Activated CD8-positive, alpha-beta memory T cell treated with anti-CD3 and anti-CD28 coated beads, Interleukin-2, amount 50 U/mL, for 24 hours (primary cell): ENCODE measurements around the gene POU2AF2.
"Not testable (repeated sequence)": the region's sequence is repeated elsewhere in the genome, so short reads cannot be mapped to it uniquely, and the experiment has no call there.

Experiments used
- DNase-seq: peaks from one replicate; pipeline ENCODE4 v3.0.0-alpha.2; 2020; ENCODE audit errors: extremely low read depth

Gene POU2AF2

DNA sequence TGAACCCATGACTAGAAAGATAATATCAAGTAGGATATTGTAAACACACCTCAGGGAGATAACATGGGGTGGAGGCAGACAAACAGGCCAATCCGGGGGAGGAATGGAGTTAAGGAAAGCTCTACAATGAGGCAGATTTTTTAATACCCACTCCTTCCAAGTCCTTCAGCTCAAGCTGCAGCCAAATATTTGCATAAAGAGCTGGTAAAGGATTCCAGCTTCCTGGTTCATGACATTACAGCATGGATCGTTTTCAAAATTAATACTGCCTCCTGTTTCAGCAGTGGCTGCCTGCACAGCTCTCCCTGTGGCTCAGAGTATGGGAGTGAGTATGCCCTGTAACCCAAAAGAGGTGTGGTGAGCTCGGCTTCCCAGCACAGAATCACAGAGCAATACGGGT is 57.9 kb downstream of the POU2AF2 start:
- DNase-seq, result no peak

DNA sequence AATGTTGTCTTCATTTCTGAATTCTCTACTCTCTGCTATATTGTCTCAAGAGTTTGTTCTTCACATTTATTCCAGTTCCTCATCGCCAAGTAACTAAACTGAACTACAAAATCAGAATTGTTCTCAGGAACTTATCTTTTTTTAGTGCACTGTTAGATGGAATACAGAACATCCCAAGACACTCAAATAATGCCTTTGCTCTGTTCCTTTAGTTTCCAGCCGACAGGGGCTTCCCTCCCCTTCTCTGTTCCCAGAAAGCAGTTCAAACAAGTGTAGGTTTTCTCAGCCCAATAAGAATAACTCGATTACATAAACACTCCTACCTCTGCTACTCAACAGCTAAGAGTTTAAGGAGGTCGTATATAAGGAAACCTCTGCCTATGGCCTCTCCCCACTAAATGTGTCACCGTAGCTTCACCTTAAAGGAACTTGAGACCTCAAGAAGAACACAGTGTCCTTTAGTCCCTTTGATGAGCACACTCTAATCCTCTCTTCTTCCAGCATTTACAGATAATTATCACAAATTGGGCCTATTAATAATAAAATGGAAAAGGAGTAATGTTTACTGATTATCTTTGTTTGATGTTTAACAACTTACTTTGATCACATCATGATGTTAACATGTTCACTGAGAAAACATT is 59.8 kb downstream of the POU2AF2 start:
- DNase-seq, result no peak

DNA sequence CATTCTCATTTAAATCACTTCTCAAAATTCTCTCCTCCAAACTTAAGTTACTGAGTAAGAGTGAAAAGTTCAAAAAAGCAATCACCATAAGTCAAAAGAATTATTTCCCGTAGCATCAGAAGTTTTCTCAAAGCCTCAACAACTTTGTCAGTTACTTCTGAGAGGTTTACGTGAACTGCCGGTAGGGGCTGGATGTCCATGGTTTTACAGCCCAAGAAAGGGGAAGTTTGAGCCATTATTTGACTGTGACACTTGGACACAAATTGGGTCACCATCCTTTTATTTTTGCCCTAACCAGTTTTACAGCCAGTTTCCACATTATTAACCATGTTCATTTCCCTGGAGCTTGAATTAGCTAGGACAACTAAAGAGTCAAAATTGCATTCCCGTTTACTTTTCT is 60.4 kb downstream of the POU2AF2 start:
- DNase-seq, result no peak

DNA sequence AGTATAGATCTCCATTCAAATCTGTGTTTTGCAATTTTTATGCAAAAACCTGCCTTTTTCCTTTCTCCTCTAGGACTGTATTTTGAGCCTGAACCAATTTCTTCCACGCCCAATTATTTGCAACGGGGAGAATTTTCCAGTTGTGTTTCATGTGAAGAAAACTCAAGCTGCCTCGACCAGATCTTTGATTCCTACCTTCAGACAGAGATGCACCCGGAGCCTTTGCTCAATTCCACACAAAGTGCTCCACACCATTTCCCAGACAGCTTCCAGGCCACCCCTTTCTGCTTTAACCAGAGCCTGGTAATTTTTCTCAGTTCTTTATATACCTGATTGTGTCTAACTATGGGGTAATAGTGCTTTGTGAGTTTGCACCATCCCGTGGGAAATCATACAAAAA is 60.8 kb downstream of the POU2AF2 start:
- DNase-seq, result no peak

DNA sequence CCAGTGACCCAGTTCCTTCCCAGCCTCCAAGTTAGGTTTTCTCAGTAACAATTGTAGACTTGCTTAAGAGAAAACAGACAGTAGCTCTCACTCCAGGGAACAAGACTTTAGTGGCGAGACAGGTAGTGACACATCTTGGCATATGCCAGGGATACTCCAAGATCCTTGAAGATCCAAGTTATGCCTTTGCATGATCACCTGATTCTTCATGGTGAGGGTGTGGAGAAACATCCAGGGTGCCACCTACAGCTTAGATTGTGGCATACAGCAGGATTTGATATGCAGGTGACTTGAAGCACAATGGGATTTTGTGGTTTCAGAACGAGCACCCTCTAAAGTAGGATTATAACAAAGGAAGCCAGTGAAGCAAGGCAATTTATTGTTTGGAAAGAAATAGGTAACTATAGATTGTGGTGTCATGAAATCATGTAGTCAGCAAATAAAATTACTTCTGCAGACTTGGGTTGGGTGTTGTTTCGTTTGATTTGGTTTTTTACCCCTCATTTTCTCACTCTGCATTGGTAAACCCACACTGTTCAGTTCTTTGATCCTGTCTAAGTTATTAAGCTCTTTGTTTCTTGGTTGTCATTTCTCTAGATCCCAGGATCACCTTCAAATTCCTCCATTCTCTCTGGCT is 62.1 kb downstream of the POU2AF2 start:
- DNase-seq, result no peak

DNA sequence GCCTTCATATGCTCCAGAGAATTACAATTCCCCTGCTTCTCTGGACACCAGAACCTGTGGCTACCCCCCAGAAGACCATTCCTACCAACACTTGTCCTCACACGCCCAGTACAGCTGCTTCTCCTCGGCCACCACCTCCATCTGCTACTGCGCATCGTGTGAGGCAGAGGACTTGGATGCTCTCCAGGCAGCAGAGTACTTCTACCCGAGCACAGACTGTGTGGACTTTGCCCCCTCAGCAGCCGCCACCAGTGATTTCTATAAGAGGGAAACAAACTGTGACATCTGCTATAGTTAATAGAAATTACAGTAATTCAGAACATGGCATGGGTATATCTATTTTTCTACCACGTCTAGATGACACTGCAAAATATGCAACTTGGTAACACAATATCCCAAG is 62.6 kb downstream of the POU2AF2 start:
- no peak for DNase-seq

DNA sequence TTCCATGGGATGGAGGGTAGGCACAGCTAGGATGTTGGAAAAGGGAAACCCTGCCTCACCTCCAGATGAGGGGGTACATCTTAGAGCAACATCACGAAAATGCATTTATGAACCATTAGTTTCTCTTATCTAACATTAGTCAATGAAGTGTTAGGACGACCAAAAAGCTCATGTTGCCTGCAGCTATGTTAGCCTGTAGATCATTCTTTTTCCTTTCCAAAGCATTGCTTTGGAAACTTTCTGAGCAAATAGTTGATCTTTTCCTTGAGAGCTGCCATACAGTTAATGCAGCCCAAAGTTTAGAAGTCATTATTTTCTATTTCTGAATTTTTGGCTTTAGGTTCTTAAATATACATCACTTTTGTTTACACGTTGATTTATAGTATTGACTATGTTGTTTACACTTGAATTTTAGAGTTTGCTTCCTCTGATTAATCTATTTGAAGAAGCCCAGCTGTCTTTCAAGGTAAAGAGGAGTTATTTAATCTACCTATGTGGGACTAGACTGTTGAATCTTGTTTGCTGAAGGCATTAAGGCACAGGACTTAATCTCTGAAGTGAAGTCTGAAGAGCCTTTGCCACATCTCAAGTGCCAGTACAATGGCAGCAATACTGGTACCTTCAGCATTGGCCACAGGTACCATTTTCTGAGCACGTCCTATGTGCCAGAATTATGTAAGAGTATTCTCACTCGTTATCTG is 63.8 kb downstream of the POU2AF2 start:
- DNase-seq, result no peak

DNA sequence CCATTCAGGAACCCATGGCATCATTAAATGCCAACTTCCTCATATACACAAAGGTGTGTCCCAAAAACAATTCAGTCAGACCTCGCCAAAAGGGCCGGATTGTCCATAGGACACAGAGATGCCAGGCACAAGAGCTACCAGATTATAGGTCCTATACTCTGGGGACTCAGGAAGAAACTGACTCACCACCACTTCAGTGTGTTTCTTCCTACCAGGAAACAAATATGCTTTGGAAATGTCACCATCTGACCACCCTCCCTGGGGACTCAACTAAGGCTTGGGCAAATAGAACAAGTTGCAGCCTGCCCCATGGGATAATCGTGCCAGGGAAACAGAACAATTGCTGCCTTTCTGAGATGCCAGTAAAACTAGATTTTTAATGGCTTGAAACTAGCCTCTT is 64.6 kb downstream of the POU2AF2 start:
- no peak for DNase-seq

DNA sequence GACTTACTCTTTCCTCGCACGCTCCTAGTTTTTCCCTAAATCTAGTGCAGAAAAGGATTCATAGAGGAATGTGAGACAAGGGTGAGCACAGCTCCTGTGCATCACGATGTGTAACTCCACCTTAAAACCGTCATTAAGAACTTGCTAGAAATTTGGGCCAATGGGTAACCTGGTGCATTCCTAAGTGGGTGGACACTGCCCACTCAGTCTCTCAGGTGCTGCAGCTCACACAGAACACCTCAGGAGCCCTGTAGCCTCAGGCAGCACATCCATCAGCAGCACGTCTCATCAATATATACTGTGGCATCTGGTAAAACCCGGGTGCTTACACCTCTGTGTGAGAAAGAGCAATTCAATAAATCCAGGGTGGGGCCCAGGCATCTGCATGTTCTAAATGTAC is 65.2 kb downstream of the POU2AF2 start:
- DNase-seq, result no peak

DNA sequence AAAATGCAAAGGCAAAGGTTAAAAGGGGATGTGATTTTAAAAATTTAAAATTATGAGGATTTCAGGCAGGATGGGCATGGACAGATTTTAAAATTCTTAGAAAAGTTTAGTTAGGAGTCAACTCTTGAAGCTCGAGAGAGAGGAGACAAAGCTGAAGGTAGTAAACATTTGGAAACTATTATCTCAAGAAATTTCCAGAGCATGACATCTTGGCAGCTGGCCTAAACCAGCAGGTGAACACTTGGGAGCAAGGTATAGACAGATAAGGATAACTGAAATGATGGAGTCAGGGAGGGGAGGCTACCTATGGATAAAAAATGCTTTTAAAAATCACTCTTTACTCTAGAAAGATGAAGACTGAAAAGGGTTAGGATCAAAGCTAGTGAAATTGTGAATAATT is 66.6 kb downstream of the POU2AF2 start:
- DNase-seq, result no peak

DNA sequence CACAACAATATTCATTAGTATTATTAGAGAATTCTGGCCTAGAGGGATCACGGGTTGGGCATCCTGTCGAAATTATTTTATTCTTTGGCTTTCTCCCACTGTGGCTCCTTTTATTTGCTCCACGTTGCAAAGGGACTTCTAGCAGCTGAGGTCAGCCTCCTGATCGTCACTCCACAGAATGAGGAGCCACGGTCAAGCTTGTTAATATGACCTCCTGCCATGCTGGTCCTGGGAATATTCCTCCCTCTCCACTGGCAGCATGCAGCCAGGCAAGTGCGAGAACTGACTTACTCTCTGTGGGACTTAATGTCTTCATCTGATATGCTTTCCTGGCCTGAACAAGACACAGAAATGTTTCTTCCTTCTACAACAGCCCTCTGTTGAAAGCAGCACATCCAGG is 73.8 kb downstream of the POU2AF2 start:
- no peak for DNase-seq

DNA sequence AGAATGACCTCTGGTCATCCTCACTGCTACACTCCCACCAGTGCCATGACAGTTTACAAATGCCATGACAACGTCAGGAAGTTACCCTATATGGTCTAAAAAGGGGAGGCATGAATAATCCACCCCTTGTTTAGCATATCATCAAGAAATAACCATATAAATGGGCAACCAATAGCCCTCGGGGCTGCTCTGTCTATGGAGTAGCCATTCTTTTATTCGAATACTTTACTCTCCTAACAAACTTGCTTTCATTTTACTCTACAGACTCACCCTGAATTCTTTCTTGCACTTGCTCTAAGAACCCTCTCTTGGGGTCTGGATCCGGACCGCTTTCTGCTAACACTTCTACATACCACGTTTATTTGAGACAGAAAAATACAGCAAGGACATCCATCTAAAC is 74.7 kb downstream of the POU2AF2 start:
- DNase-seq, result not testable (repeated sequence)

DNA sequence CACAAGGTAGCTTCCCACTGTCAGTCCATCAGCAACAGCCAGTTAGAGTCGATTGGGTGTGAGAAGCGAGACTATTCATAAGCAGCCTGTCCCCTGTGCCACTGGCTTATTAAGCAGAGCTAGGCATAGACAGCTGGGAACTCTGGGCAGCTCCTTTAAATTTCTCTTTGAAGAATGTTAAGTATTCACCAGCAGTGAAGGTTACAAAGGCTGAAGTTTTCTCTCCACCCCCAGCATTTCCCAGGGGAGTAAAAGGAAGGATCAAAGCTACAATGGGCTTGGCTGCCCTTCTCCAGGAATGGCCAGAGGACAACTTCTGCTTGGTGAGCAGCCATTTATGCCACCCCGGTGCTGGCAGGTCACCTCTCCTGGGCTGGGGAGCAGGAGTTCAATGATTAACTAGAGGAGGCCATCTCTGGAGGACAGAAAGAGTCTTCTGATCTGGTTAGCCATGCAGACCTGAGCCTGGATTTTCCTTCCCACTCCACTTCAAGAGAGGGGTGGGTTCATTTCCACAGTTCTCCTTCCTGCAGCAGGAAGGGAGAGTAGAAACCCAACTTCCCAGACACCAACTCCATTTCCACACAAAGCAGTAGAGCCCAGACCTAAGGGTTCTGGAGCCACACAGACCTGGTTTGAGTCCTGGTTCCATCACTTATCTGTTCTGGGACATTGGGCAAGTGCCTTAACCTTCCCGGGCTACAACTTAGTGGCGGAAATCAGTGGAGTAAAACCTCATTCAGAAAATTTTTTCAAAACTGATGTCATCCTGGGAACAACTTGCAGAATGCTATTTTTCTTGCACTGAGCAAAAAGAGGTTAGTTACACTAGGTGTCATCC is 75.4 kb downstream of the POU2AF2 start:
- DNase-seq, result no peak

DNA sequence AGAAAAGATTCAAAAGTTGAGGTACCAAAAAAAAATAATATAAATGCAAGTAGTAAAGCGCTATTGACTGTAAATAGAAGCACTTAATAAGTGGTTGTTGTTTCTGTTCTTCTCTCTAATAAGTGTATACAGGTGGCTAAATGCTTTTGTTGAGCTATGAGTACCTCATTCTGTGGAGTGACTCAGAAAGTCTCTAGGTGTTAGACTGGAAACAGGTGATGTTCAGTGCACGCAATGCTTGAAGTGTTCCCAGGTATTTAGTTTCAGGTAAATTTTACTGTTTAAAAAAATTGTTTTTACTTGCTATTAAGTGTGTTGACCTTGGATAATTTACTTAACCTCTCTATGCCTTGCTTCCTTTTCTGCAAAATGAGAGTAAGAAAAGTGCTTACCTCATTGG is 77.0 kb downstream of the POU2AF2 start:
- DNase-seq, result no peak

DNA sequence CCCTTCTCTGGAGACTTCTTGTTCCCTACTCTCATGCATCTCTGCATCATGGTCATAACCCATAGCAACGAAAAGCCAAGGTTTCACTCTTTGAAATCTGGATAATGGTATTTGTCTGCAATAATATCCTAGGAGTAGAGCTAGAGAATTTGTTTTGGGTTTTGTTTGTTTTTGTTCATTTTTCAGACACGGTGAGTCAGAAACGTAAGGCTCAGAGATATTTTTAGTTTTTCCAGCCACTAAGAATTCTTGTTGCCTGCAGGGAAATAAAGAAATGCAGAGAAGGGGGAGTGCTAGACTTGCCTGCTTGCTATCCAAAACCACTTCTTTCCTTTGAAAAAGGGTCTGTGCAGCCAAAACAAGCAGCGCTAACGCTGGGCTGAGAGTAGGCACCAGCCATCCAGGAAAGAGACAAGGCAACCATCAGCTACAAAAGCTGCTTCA is 78.8 kb downstream of the POU2AF2 start:
- no peak for DNase-seq

DNA sequence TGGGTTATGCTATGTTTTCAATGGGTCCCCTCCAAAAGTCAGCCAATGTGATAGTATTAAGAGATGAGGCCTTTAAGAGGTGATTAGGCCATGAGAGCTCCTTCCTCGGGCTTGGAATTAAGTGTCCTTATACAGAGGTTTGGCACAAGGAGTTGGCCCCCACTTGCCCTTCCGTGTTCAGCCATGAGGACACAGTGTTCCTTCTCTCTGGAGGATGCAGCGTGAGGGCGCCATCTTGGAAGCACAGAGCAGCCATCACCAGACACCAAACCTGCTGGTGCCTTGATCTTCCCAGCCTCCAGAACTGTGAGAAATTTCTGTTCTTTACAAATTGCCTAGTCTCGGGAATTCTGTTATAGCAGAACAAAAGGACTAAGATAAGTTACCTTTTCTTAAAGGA is 79.7 kb downstream of the POU2AF2 start:
- no peak for DNase-seq

DNA sequence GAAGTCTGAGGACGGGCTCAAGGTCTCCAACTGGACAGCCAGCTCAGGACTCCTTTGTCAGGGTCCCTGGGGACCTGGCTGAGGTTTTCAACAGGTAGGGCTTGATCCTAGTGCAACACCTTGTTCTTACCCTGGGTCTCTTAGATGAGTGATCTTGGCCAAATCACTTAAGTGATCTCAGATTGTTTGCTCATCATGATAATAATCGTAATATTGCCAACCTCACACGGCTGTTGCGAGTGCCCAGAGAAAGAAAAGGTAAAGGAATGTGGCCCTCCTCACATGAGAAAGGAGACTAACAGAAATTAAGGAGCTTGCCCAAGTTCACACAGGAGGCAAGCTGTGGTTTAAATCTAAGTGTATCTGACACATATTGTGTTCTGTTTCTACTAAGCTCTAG is 81.3 kb downstream of the POU2AF2 start:
- no peak for DNase-seq

DNA sequence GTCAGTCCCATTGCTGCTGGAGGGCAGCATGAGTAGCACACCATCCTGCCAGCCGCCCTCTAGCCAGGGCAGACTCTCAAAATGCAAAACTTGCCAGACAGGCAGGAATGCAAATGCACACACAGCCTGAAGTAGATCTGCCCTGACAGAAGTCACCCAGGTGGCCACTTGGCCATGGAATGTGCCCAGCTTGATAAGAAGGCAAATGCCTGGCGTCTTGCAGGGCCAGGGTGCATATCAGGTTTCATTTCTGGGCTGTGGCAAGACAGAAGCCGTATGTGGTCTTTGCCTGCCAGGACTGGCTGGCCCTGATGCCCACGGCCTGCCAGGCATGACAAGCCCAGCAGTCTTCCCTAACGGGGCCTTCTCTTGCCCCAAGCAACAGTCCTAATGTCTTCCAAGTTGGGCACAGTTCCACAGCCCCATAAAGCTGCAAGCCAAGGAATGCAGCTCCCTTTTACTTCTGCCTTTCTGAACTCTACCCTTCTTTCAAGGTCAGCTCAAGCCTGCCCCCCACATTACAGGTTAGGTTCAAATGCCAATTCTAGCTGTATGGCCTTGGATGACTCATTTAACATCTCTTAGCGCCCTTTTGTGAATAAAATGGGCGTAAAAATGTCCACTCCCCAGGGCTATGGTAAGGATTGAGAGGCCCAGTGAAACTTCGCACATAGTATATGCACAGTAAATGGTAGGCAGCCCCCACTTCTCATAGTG is 82.5 kb downstream of the POU2AF2 start:
- no peak for DNase-seq

DNA sequence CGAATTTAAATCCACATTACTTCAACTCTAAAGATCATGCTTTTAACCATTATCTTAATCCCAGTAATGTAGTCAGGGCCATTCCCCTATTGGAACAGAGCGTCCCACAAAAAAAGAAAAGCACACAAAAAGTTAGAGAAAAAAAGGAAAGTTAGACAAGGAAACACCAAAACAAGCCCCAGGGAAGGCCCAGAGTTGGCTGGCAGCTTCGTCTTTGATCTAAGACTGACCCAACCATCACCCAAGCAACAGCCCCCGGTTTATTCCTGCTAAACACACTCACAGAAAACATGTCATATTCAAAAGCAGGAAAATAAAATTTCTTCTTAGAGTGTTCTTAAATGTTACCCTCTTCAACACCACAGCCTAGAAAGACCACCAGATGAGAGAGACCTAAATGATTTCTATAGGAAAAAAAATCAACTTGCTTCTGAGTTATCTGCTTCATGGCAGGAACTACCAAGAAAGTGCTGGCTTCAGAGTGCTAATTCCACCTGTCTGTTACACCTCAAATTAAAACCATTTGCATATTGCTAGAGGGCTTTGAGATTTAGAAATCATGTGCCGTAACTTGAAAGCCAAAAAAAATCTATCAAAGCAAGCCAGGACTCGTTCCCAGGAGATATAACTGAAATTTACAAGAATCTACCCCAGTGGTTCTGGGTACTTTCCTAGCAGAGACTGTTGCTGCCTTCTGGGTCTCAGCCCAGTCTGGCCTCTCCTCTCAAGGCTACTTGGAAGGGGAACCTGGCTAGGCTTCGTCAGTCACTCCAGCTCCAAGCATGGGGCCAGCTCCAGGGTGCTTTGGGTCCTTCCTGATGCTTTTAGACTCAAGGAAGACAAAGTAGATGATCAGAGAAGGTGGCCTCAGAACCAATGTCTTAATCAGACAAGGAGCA is 84.0 kb downstream of the POU2AF2 start:
- DNase-seq, result no peak

DNA sequence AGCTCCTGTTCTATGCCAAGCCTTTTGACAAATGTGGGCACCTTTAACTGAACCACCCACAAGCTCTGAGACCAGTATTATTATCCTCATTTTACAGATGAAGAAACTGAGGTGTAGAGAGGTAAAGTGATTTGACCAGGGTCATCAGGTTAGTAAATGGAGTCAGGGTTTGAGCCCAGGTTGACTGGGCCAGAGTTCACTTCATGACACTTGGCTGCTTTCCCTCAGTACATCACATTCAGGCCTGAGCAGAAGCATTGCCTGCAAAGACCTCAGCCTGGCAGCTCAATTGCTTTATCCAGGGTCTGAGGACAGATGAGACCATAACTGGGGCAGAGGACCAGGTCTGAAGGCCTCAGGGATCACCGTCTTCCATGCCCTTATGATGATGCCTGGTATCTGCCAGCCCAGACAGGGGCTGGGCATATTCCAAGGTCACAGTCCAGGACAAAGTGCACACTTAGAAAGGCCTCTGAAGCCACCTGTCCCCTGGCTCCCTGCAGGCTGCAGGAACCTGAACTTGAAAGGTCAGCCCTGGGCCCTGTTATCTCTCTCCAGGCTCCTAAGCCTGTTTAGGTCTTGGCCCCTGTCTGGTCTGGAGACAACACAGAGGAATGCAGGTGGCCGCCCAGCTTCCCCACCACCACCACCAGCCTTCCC is 84.8 kb downstream of the POU2AF2 start:
- no peak for DNase-seq
